A549 treated with Mapracorat at 1 μM for 4 hours (cell line): ENCODE data around the gene SLX9. TPM values are rescaled to one million over a fixed set of nuclear protein-coding genes. Genes with fewer than 3 reads are reported as not detected.

Experiments
- total RNA-seq: library from RNA; stranded (reverse); fragments of 200-300 nt; extraction: Qiagen RNA extraction; gene quantifications from 5 replicates; pipeline ENCODE4 v1.2.3, GENCODE V29; 2022

Gene SLX9, protein sequence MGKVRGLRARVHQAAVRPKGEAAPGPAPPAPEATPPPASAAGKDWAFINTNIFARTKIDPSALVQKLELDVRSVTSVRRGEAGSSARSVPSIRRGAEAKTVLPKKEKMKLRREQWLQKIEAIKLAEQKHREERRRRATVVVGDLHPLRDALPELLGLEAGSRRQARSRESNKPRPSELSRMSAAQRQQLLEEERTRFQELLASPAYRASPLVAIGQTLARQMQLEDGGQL
- 42.4 to 61.8 TPM (median 56.3 TPM) in 5 replicates for total RNA-seq

DNA sequence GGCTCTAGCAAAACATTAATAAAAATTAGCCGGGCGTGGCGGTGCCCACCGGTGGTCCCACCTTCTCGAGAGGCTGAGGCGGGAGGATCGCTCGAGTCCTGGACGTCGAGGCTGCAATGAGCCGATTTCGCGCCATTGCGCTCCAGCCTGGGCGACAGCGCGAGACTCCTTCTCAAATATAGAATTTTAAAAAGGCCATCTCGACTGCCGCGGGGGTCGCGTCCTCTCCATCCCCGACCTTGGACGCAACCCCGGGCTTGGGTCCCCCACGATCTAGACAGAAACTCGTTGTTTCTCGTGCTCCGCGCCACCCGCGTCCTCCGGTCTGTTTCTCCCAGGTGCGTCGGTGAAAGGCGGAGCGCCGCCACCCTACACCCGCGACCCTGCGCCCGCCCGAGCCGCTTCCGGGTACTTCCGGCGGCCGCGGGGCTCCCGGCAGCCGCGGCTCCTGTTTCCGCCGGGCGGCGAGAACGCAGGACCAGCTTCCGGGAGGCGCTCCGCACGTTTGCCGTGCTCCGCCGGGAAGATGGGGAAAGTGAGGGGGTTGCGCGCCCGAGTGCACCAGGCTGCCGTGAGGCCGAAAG lies at the start of gene SLX9:
Gene SLX9, plus strand, starts transcription at position 498 of the 584 bp plus-strand sequence. Its CDS starts 29 bp downstream, at position 527.

DNA sequence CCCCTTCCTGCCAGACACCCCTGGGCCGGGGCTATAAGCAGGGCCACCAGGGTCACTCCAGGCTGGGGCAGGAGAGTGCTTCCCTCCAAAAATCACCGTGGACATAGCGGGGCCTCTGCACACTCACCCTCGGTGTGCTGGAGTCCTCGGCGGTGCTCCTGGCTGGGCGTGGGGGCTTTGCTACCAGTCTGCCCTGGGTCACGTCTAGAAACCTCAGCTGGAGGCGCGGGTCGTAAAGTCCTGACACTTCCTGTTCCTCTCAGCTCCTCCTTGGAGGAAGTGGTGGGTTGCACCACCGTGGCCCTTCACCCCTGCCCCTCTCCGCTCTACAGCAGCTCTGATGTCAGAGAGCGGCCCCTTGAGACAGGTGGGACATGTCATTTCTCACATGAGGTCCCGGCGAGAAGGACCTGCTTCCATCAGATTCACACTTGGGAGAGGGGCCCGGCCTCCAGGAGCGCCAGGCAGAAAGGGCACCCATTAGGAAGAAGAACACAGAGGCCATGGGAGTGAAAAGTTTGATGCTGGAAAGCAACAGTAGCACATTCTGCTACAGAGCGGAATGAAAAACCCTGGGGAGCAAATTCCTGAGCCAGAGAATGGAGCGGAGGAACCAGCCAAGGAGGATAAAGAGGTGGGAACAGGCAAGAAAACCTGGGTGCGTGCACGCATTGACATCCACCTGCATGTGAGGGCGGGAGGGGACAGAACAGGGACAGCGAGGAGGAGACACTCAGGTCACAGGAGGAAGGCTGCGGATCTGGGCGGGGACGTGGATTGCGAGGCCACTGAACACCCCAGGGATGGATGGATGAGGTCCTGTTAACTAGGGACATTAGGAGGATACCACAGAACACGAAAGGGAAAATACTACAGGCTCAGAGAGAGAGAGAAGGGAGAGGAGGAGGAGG lies 18.9 kb upstream of the SLX9 start, which contains the start of gene ITGB2:
Gene ITGB2, minus strand, starts transcription at position 206 of the 911 bp plus-strand sequence. CDS start 10,117 bp downstream, outside the sequence.

Other genes starting within 250 kb of the SLX9 start
- gene KRTAP10-12, start 242.9 kb upstream of the SLX9 start, total RNA-seq = not detected in 5 replicates
- gene TSPEAR, start 228.5 kb upstream of the SLX9 start, total RNA-seq = not detected in 5 replicates
- gene UBE2G2, start 138.2 kb upstream of the SLX9 start, total RNA-seq = 29.4 to 38.6 TPM (median 32.5 TPM) in 5 replicates
- 58.7 to 71.6 TPM (median 69.0 TPM) in 5 replicates for gene SUMO3, start 122.0 kb upstream of the SLX9 start, total RNA-seq
- 86.5 to 99.6 TPM (median 97.4 TPM) in 5 replicates for gene PTTG1IP, start 66.3 kb upstream of the SLX9 start, total RNA-seq
- gene ITGB2, start 19.1 kb upstream of the SLX9 start, total RNA-seq = 0.55 to 0.99 TPM (median 0.76 TPM) in 5 replicates
- gene ADARB1, start 134.6 kb downstream of the SLX9 start, total RNA-seq = 6.2 to 10.7 TPM (median 6.8 TPM) in 5 replicates